Measurements from ENCODE around the gene DTHD1. TPM values are rescaled to one million over a fixed set of nuclear protein-coding genes. Genes with fewer than 3 reads are reported as not detected.

The DTHD1 gene
- total RNA-seq, 1 donor from 2014 or later: not detected

DNA sequence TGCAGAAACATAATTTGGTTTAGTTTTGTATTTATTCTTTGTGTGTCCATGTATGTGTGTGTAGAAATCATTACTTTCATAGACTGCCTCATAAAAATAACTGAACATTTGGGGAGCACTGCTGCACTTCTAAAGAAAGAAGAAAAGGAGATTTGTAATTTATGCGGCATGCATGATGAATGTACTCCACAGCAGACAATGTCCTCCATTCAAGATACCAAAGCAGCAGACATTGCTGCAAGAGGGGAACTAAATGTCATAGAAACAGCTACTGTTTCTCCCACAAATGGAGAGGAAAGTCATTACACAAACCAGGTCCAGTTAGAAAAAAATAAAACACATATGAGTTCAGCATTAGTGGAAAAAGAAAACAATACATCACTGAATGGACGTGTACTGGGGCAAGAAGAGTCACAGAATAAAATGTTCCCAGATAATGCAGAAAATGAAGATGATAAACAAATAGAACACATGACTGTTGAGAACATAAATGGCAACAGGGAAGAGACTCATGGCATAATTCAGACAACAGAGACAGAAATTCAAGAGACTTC, 2.6 kb downstream of the DTHD1 start:
- H3K27ac Mint-ChIP-seq: no peak overlapping the region
- peaks cover 20% of the 10 kb centered on the region for H3K4me1 Mint-ChIP-seq
- no peak overlapping the region for H3K4me3 Mint-ChIP-seq
- H3K27me3 Mint-ChIP-seq (ENCODE audit: low read depth): no peaks in the 10 kb centered on the region
- H3K36me3 Mint-ChIP-seq: no peaks in the 10 kb centered on the region
- peaks cover 8% of the 10 kb centered on the region for H3K9me3 Mint-ChIP-seq
- no peak for DNase-seq (ENCODE audit: low spot score in 2 of 2, unreplicated experiment in 2 of 2)
- TF ChIP-seq, protein P1, sequence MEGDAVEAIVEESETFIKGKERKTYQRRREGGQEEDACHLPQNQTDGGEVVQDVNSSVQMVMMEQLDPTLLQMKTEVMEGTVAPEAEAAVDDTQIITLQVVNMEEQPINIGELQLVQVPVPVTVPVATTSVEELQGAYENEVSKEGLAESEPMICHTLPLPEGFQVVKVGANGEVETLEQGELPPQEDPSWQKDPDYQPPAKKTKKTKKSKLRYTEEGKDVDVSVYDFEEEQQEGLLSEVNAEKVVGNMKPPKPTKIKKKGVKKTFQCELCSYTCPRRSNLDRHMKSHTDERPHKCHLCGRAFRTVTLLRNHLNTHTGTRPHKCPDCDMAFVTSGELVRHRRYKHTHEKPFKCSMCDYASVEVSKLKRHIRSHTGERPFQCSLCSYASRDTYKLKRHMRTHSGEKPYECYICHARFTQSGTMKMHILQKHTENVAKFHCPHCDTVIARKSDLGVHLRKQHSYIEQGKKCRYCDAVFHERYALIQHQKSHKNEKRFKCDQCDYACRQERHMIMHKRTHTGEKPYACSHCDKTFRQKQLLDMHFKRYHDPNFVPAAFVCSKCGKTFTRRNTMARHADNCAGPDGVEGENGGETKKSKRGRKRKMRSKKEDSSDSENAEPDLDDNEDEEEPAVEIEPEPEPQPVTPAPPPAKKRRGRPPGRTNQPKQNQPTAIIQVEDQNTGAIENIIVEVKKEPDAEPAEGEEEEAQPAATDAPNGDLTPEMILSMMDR (IDR thresholded peaks at IDR 0.05; ENCODE audit: unreplicated experiment): no peak

DNA sequence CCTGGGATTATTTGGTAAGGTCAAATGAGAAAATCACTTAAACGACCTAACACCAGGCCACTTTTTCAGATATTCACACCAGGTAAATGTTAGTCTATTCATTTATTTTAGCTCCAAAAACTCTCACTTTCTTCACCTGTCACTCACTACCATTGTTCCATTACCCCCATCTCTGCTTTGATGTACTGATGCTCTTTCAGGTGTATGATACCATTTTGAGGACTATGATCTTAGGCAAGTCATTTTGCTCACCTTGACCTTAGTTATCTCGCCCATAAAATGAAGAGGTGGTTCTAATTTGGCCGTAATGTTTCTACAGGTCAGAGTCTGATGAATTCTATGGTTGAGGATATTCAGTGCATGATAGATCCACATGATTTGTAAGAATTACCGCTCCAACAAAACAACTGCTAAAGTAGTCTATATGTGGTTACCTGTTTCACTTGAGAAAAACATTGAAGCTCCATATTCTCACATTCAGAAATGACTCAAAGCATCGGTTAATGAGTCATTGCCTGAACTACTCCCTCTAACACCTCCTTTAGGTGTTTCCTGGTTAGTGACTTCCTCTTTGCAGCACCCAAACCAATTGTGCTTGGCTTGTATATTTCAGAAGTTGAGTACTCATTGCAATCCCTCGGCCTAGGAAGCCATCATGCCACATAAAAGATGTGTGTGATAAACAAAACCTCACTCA, 4.5 kb downstream of the DTHD1 start:
- Mint-ChIP-seq H3K4me1 (peaks cover 10% of the 10 kb centered on the region), H3K27ac (no peak overlapping the region), H3K36me3 (no peaks in the 10 kb centered on the region), H3K4me3 (no peak overlapping the region), H3K27me3 (ENCODE audit: low read depth) (no peaks in the 10 kb centered on the region), H3K9me3 (peaks cover 8% of the 10 kb centered on the region)
- TF ChIP-seq, protein P1 (IDR thresholded peaks at IDR 0.05; ENCODE audit: unreplicated experiment): no peak
- DNase-seq (ENCODE audit: low spot score in 2 of 2, unreplicated experiment in 2 of 2): no peak

DNA sequence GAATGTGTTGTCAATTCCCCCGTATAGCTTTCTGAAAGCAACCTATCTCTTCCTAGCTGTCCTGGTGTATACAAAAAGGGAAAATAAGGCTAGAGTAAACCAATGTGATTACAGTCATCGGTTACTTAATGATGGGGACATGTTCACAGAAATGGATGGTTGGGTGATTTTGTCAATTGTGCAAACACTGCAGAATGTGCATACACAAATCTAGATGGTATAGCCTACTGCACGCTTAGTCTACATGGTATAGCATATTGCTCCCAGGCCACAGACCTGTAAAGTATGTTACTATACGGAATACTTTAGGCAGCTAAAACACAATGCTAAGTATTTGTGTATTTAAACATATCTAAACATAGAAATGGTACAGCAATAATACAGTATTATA, 5.1 kb downstream of the DTHD1 start:
- no peak for DNase-seq (ENCODE audit: low spot score in 2 of 2, unreplicated experiment in 2 of 2)
- no peak overlapping the region for H3K4me3 Mint-ChIP-seq
- H3K27ac Mint-ChIP-seq: no peak overlapping the region
- H3K27me3 Mint-ChIP-seq (ENCODE audit: low read depth): no peaks in the 10 kb centered on the region
- H3K4me1 Mint-ChIP-seq: peaks cover 5% of the 10 kb centered on the region
- no peaks in the 10 kb centered on the region for H3K36me3 Mint-ChIP-seq
- TF ChIP-seq, protein P1 (IDR thresholded peaks at IDR 0.05; ENCODE audit: unreplicated experiment): no peak
- H3K9me3 Mint-ChIP-seq: peaks cover 8% of the 10 kb centered on the region

DNA sequence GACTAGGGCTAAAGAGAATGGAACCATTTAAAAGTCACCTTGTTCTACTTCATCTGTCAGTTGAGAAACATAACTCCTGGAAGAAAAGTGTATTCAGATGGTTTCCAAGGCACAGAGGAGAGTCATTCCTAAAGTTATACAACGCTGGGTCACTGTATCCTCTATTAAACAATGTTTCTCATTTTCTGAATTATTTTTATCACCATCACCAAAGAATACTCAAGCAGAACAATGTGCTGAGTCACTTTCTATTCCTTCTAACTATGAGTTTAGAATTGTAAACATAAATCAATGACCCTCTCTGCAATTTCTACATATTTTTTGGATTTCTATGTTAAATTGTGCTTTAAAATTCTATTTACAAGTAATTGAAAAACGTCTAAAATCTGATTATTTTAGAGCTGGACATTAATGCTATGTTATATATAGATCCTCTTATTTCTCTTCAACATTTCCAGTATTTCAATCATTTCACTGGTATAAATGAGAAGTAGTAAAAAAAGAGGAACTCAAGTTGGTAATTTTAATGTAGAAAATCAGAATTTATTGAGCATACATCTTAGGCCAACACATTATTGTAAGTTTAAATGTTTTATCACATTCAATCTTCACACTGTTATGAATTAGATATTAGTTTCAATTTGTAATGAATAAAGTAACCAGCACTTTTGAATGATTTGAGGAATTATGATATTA, 7.5 kb downstream of the DTHD1 start:
- no peak for DNase-seq (ENCODE audit: low spot score in 2 of 2, unreplicated experiment in 2 of 2)
- no peaks in the 10 kb centered on the region for H3K27me3 Mint-ChIP-seq (ENCODE audit: low read depth)
- H3K4me1 Mint-ChIP-seq: peaks cover 5% of the 10 kb centered on the region
- peaks cover 7% of the 10 kb centered on the region for H3K9me3 Mint-ChIP-seq
- TF ChIP-seq, protein P1 (IDR thresholded peaks at IDR 0.05; ENCODE audit: unreplicated experiment): no peak
- H3K4me3 Mint-ChIP-seq: no peak overlapping the region
- no peaks in the 10 kb centered on the region for H3K36me3 Mint-ChIP-seq
- no peak overlapping the region for H3K27ac Mint-ChIP-seq

DNA sequence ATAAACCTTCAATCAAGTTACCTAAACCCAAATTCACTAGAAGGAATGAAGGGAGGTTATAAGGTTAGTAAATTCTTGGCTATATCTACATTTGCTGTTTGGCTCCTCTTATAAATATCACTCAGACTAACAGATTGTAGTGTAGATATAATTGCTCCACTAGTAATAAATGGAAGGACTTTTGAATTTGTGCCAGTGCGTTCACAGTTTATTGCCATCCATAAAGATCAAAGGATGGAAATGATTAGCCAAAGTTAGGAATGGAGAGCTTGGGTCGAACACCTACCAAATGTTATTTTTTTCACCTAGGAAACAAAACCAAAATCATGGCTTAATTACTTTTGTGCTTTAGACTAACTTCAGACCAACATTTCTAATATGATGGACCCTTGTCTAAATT, 9.2 kb downstream of the DTHD1 start:
- Mint-ChIP-seq H3K27me3 (ENCODE audit: low read depth) (no peaks in the 10 kb centered on the region), H3K4me1 (peaks cover 5% of the 10 kb centered on the region), H3K27ac (no peak overlapping the region), H3K9me3 (peaks cover 3% of the 10 kb centered on the region), H3K36me3 (no peaks in the 10 kb centered on the region), H3K4me3 (no peak overlapping the region)
- DNase-seq (ENCODE audit: low spot score in 2 of 2, unreplicated experiment in 2 of 2): no peak
- TF ChIP-seq, protein P1 (IDR thresholded peaks at IDR 0.05; ENCODE audit: unreplicated experiment): no peak

All from mesothelial cell of epicardium (in vitro differentiated cells).